ENCODE measurements around the gene MRPL38. TPM values are rescaled to one million over a fixed set of nuclear protein-coding genes. Genes with fewer than 3 reads are reported as not detected.

MRPL38 gene
- total RNA-seq, 1 experiment from 2014 or later = 146 TPM

GRCh38 chr17:75895370-75896155, 9.1 kb downstream of the MRPL38 start (continued):
- TF ChIP-seq AR (CRISPR knock-in tag; IDR thresholded peaks at IDR 0.05) (no peak), ATF6 (CRISPR knock-in tag; IDR thresholded peaks at IDR 0.05) (no peak), ETV6 (CRISPR knock-in tag; IDR thresholded peaks at IDR 0.05) (0 out of 2 replicates have a peak, but pooled peaks have one; percentile 63), ATF2 (CRISPR knock-in tag; IDR thresholded peaks at IDR 0.05; ENCODE audit: borderline replicate concordance, low read depth) (no peak)

- H3K27me3 Mint-ChIP-seq (ENCODE audit: low read depth) = no peaks in the 10 kb centered on the region
- H3K36me3 Mint-ChIP-seq = peaks cover 11% of the 10 kb centered on the region
- ATAC-seq (no peak), DNase-seq (ENCODE audit: low spot score) (no peak)
- H3K4me1 Mint-ChIP-seq = peaks cover 26% of the 10 kb centered on the region
- peak overlapping the region; percentile 93 for H3K27ac Mint-ChIP-seq
- no peak for TF ChIP-seq SMAD4 (CRISPR knock-in tag; IDR thresholded peaks at IDR 0.05)
- TF ChIP-seq GRHL2 (CRISPR knock-in tag; IDR thresholded peaks at IDR 0.05; ENCODE audit: insufficient replicate concordance, severe bottlenecking) = no peak
- TF ChIP-seq CREB1 (CRISPR knock-in tag; IDR thresholded peaks at IDR 0.05) = no peak
- no peak for TF ChIP-seq ELF4 (CRISPR knock-in tag; IDR thresholded peaks at IDR 0.05; ENCODE audit: low read depth)
- TF ChIP-seq SMAD3 (CRISPR knock-in tag; IDR thresholded peaks at IDR 0.05; ENCODE audit: borderline replicate concordance) = no peak
- no peak for TF ChIP-seq ZNF232 (CRISPR knock-in tag; IDR thresholded peaks at IDR 0.05)
- no peak for TF ChIP-seq TEAD4 (CRISPR knock-in tag; IDR thresholded peaks at IDR 0.05)
- TF ChIP-seq TP53 (CRISPR knock-in tag; IDR thresholded peaks at IDR 0.05) = no peak
- TF ChIP-seq CREM (CRISPR knock-in tag; IDR thresholded peaks at IDR 0.05) = no peak
- H3K4me3 Mint-ChIP-seq = peak overlapping the region; percentile 44
- ChIA-PET CTCF (interaction anchor here (0.5 to 7.5 kb wide), 16 partner anchors 11 to 774 kb away, joined by 3 to 71 read pairs (median 5); partner anchors contain the start of genes CDK3, MRPL38, TRIM47 and WBP2), POLR2A (interaction anchor here (0.9 kb wide), 2 partner anchors 17 to 39 kb away, joined by 3 read pairs; partner anchors contain the start of gene WBP2)
- no peaks in the 10 kb centered on the region for H3K9me3 Mint-ChIP-seq
These were observed 10.5 kb downstream of the MRPL38 start for GRCh38 chr17:75894049-75894733.

GRCh38 chr17:75893305-75894048, 11.2 kb downstream of the MRPL38 start:
- no peaks in the 10 kb centered on the region for H3K9me3 Mint-ChIP-seq
- POLR2A ChIA-PET = interaction anchor here (1.2 kb wide), 1 partner anchor 38 kb away, joined by 3 read pairs; the partner anchor contains the start of gene WBP2
- peak overlapping the region; percentile 93 for H3K27ac Mint-ChIP-seq
- peaks cover 26% of the 10 kb centered on the region for H3K4me1 Mint-ChIP-seq
- H3K4me3 Mint-ChIP-seq = peak overlapping the region; percentile 44
- DNase-seq (ENCODE audit: low spot score) = no peak
- ATAC-seq = no peak
- peaks cover 7% of the 10 kb centered on the region; the same call in 1 of the 2 replicates for H3K36me3 Mint-ChIP-seq
- CTCF ChIA-PET = interaction anchor here (0.5 to 7.5 kb wide), 10 partner anchors 11 to 773 kb away, joined by 3 to 71 read pairs (median 6); partner anchors contain the start of genes MRPL38 and TRIM47
- no peaks in the 10 kb centered on the region for H3K27me3 Mint-ChIP-seq (ENCODE audit: low read depth)
- no peak for TF ChIP-seq ZNF317 (CRISPR knock-in tag; IDR thresholded peaks at IDR 0.05; ENCODE audit: borderline replicate concordance, low read depth)
- no peak for TF ChIP-seq ZNF121 (CRISPR knock-in tag; IDR thresholded peaks at IDR 0.05)
- TF ChIP-seq MLX (CRISPR knock-in tag; IDR thresholded peaks at IDR 0.05) = no peak
- TF ChIP-seq TEAD4 (CRISPR knock-in tag; IDR thresholded peaks at IDR 0.05) = no peak
- no peak for TF ChIP-seq MAX (CRISPR knock-in tag; IDR thresholded peaks at IDR 0.05)
- no peak for TF ChIP-seq ESRRA (CRISPR knock-in tag; IDR thresholded peaks at IDR 0.05; ENCODE audit: borderline replicate concordance)
- TF ChIP-seq PREB (CRISPR knock-in tag; IDR thresholded peaks at IDR 0.05; ENCODE audit: borderline replicate concordance) = no peak
- TF ChIP-seq EMX1 (CRISPR knock-in tag; IDR thresholded peaks at IDR 0.05) = no peak
- no peak for TF ChIP-seq ZNF416 (CRISPR knock-in tag; IDR thresholded peaks at IDR 0.05)
